Bronchial epithelial cell (primary cell): ENCODE measurements around the gene ABCA4. TPM values are rescaled to one million over a fixed set of nuclear protein-coding genes. Genes with fewer than 3 reads are reported as not detected.
A peak's percentile ranks its signal among the peaks of the same experiment; 100 is the strongest.

Source experiments
- DNase-seq: peaks from one replicate; pipeline ENCODE4 v3.0.0-alpha.2; 2010; ENCODE audit warnings: low read depth
- FAIRE-seq: peaks from 2 replicates; lab custom pipeline; 2011; peaks lifted over from hg19 to GRCh38; lab: Jason Lieb, UNC
- H3K27me3 ChIP-seq: 2 replicates; pipeline ENCODE4 v1.5.1; 2011; ENCODE audit warnings: low read length; ENCODE audit not compliant: control insufficient read depth, insufficient read depth
- H3K36me3 ChIP-seq: 2 replicates; pipeline ENCODE4 v1.5.1; 2011; ENCODE audit warnings: low read length; ENCODE audit not compliant: control insufficient read depth, insufficient read depth
- H3K4me3 ChIP-seq: 2 replicates; pipeline ENCODE4 v1.5.1; 2011; ENCODE audit warnings: mild to moderate bottlenecking, low read depth, low read length, control low read depth
- CTCF ChIP-seq: IDR thresholded peaks from 2 replicates; pipeline ENCODE4 v1.5.1; 2011; ENCODE audit warnings: mild to moderate bottlenecking, moderate library complexity, low read length, control low read depth, inconsistent platforms; ENCODE audit not compliant: insufficient read depth, severe bottlenecking
- total RNA-seq: library from RNA; depleted of rRNA; stranded (reverse); fragments of >200 nt; gene quantifications from 2 replicates; pipeline ENCODE4 v1.2.1, GENCODE V29; 2014

ABCA4 gene
- total RNA-seq, 1 donor from 2014 or later: under 0.01 TPM

- Histone ChIP-seq H3K4me3 (no peak overlapping the region), H3K36me3 (no peaks in the 10 kb centered on the region), H3K27me3 (no peaks in the 10 kb centered on the region)
- FAIRE-seq (peak; percentile 93), DNase-seq (peak; percentile 25)
- no peak for TF ChIP-seq CTCF
These were observed 141.1 kb downstream of the ABCA4 start for GRCh38 chr1:93979718-93980319.

- Histone ChIP-seq H3K36me3 (no peaks in the 10 kb centered on the region), H3K4me3 (no peak overlapping the region), H3K27me3 (no peaks in the 10 kb centered on the region)
- no peak for TF ChIP-seq CTCF
- FAIRE-seq (no peak), DNase-seq (no peak)
These were observed 141.8 kb downstream of the ABCA4 start for GRCh38 chr1:93979040-93979717.

- no peak overlapping the region for H3K4me3 ChIP-seq
- DNase-seq (peak; percentile 93), FAIRE-seq (no peak)
- TF ChIP-seq CTCF: no peak
- H3K27me3 ChIP-seq: no peaks in the 10 kb centered on the region
- H3K36me3 ChIP-seq: no peaks in the 10 kb centered on the region
These were observed 143.4 kb downstream of the ABCA4 start for GRCh38 chr1:93977598-93977945.

- FAIRE-seq: peak; percentile 97
These were observed 144.0 kb downstream of the ABCA4 start for GRCh38 chr1:93976711-93977597.

GRCh38 chr1:93976291-93976690, 144.7 kb downstream of the ABCA4 start:
- Histone ChIP-seq H3K4me3 (no peak overlapping the region), H3K27me3 (no peaks in the 10 kb centered on the region), H3K36me3 (no peaks in the 10 kb centered on the region)
- TF ChIP-seq CTCF: no peak
- no peak for FAIRE-seq
- no peak for DNase-seq

More at GRCh38 chr1:93976711-93977597, 144.0 kb downstream of the ABCA4 start:
- Histone ChIP-seq H3K4me3 (no peak overlapping the region), H3K36me3 (no peaks in the 10 kb centered on the region), H3K27me3 (no peaks in the 10 kb centered on the region)
- no peak for TF ChIP-seq CTCF
- no peak for DNase-seq
